HG02938 (cell line): Measurements from ENCODE around the gene KBTBD3.
"Not testable (repeated sequence)": the region's sequence is repeated elsewhere in the genome, so short reads cannot be mapped to it uniquely, and the experiment has no call there.

Experiments used
- ATAC-seq: cut with Tn5 transposase; IDR thresholded peaks from one replicate; pipeline ENCODE4 v1.9.1; 2021; ENCODE audit warnings: mild to moderate bottlenecking, moderate library complexity; ENCODE audit not compliant: unreplicated experiment

Gene KBTBD3

DNA sequence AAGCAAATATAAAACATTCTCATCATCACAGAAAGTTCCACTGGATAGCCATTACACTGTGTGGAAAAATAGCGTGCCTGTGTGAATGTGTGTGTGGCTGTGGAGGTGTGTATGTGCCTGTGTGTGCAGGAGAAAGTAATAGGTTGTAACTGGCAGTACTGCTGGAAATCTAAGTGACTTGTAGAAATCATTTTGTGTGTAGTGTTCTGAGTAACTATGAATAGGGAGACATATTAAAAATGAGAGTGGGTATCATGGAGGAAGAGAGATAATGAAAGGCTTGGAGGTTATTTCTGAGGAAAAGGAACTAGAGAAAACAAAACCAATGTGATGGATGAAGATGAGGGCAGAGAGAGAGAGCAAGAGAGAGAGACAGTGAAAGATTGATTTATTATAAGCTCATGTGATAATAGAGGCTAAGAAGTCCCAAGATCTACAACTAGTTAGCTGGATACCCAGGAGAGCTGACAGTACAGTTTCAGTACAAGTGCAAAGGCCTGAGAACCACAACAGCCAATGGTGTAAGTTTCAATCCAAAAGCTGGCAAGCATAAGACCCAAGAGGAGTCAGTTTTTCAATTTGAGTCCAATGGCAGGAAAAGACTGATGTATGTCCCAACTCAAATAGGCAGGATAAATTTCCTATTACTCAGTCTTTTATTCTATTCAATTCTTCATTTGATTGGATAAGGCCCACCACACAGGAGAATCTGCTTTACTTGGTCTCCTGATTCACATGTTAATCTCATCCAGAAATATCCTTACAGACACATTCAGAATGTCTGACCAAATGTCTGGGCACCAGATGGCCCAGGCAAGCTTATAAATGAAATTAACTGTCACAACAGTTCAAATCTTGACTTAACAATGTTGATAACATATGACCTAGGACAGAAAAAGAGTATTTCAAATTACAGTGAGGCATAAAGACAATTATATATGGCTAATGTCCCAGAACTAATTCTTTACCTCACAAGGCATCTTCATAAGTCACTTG is 14.9 kb downstream of the KBTBD3 start:
- no peak for ATAC-seq

DNA sequence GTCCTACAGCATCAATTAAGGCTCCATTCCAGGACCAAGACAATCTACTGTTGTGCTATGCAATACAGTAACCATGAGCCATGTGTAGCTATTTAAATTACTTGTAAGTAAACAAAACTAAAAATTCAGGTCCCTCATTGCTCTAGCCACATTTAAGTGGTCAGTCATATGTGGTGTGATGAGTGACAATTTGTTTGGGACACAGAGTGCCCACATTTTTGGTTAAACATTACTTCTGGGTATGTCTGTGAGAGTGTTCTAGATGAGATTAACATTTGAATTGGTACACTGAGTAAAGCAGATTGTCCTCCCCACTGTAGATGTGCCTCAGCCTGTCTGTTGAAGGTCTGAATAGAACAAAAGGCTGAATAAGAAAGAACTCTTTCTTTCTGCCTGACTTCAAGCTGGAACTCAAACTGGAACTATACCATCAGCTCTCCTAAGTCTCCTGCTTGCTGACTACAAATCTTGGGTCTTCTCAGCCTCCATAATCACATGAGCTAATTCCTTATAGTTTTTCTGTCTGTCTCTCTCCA is 15.8 kb downstream of the KBTBD3 start:
- no peak for ATAC-seq

DNA sequence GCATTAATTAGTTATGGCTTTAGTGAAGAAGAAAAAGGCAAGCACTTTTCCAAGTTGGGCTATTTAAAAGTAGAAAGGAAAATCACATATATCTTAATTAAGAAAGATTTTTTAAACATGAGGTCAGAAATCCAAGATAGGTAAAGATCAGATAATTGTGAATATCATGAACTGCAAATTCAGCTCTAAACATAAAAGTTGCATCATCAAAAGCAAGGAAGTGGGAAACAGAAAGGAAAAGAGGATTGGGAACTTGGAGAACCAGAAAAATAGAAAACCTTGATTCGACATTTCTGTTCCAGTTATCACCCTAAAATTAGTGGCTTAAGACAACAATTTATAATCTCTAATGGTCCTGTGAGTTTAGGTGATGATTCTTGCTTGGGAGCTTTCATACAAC is 17.5 kb downstream of the KBTBD3 start:
- no peak for ATAC-seq

DNA sequence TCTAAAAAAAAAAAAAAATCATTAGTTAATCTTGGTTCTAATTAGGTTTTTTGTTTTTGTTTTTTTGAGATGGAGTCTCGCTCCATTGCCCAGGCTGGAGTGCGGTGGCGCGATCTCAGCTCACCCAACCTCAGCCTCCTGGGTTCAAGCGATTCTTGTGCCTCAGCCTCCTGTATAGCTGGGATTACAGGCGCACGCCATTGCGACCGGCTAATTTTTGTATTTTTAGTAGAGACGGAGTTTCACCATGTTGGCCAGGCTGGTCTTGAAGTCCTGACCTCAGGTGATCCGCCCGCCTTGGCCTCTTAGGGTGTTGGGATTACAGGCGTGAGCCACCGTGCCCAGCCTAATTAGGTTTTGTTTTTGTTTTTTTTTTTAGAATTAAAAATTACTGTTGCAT is 18.8 kb downstream of the KBTBD3 start:
- ATAC-seq, result not testable (repeated sequence)

DNA sequence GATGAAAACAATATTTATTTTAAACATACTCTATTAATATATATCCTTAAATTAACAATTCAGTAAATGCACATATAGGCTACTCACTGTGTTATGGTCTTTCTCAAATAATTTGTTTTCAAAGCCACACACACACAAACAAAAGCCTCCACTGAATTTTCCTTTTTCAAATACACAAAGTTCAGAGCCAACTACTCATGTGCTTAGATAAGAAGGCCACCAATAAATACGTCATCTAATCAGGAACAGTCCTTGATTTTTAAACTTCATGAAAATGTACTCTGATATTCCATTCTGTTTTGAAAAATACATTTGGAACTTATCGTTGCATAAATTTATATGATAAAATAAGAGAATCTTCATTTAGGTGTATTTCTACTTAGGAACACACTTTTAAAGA is 26.0 kb downstream of the KBTBD3 start:
- ATAC-seq, result no peak

DNA sequence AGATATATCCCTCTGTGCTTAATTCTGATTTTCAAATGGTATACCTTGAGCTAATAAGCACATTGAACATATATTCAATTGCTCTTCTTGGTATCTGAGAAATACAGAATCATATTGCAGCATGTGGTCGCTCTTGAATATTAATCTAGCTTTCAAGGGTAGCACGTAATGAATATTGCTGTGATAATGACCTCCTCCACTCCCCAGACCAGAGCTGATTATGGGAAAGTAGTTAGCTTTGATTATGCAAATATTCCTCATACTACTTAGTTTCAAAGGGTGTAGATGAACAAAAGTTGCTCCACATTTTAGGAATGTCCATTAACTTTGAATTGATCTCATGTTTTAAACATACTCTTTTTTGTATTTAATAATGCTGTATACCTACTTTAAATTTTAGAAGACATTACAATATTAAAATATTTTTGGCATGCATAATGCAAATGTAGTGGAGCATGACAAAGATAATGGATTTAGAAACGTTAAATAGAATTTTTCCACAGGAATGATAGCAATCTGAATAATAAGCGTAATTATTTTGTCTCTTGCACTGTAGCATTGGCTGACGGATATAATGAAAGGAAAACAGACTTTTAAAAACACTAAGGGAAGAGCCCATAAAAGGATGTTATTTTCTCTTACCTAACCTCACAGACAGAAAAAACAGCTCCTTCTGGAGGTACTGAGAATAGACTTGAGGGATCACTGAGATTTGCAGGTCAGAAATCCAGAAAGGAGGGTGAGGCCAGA is 27.2 kb downstream of the KBTBD3 start:
- ATAC-seq, result no peak

DNA sequence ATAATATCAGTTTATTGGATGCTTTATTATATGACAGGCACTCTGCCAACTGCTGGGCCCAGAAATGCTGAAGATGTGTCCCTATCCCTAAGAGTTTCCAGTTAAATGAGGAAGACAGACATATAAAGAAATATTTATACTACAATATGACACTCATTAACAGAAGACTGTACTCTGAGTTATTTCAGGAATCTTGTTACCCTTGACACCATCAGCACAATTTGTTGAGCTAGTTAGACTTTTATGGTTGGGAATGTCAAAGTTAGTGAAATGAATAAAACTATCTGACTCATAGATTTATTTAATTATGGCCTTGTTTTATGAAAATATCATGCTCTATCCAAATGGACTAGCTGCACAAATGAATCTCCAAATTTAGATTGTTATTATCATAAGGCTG is 29.5 kb downstream of the KBTBD3 start:
- no peak for ATAC-seq

DNA sequence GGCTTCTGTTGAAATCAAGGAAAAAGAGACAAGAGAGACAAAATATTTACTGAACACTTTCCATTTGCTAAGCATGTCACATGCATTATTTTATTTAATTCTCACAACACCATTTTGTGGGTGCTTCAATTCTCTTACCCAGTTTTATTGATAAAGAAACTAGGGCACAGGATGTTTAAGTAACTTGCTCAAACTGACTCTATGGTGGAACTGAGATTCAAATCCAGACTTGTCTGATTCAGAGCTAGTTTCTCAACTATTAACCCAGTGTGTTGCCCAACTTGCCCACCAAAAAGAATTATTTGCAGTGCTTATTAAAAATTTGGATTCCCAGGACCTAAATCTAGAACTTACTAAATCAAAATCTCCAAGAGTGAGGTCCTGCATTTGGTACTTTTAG is 33.6 kb downstream of the KBTBD3 start:
- no peak for ATAC-seq

DNA sequence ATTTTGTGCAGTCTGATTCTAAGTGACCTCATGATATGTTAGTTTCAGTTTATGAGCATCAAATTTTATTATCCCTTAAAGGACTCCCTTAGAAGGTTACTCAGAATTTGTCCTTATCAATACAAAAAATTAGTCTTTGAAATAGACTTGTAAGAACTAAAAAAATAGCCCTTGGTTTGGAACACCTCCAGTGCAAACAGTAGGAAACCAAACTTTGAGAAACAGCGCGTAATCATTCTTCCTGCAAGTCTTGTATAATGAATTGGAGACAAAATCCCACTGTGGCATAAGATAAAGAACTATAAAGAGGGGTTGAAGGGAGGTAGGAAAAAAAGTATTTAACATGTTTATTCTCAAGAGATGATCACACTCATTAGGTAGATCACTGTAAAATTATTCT is 44.3 kb downstream of the KBTBD3 start:
- no peak for ATAC-seq

DNA sequence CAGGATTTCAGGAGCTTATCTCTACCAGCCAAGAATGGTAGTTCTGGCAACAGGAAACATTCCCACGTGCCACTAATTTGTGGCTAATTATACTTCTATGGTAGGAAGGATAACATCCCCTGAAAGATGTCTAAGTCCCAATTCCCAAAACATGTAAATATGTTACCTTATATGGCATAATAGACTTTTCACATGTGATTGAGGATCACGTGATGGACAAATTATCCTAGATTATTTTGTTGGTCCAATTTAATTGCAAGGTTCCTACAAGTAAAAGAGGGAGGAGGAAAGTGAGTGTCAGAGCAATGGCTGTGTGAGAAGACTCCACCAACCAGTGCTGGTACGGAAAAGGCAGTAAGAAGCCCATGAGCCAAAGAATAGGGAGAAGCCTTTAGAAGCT is 45.2 kb downstream of the KBTBD3 start:
- ATAC-seq, result no peak

DNA sequence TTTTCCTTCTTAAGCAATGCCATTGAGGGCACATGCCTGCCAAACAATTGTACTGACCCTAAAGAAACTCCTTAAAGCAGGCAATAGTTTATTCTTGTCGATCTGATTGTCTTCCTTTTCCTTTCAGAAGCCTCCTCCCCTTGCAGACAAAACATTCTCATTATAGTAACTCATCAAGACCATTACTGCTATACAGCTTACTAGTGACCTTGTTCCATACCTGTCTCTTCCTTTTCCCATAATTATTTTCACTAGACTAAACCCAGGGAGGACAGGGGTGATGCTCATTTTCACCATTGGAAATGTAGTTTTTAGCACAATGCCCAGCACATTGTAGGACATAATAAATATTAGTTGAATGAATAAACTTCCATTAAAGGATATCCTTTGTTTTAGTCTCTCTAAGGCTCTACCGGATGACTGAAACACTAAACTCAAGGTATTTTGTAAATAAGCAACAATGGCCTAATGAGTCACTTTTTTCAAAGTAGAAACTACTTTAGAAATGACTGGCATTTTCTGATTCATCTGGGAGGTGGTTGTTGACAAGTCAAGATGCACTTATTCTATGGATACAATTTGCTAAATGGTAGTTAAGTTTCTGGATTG is 45.8 kb downstream of the KBTBD3 start:
- ATAC-seq, result peak; percentile 64

DNA sequence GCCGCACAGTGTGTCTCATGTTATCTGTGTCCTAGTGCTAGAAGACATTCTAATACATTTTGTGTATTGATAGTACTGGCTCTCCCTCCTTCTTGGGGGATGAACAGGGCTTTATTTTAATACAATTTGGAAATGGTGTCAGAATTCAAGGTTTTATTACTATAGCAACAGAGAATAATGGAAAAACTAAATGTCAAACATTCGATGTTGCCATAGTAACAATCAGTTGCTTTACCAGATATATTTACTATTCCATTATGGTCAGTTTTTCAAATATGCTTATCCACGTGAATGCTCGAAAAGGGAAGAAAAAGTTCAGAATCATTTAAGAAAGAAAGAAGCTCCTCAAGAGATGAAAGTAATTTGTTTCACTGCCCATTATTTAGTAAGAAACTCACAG is 46.5 kb downstream of the KBTBD3 start:
- no peak for ATAC-seq

DNA sequence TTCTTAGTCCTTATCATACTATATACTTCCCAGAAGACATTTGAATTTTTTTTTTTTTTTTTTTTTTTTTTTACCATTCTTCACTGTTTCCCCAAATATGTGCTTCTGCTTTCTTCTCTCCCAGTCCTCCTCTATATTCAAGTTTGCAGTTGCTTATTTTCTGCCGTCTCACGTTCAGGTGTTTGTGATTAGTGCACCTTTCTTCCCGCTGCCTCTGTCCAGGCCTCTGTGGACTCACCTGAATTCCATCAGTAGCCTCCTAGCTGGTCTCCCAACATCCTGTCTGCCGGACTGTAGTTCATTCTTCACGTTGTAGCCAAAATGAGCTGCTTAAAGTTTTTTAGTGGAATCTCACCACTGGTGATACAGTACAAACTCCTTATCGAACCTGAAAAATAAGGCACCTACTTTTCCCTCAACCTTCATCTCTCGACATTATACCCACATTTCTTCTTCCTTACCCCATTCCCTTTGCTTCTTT is 54.3 kb downstream of the KBTBD3 start:
- ATAC-seq, result no peak

DNA sequence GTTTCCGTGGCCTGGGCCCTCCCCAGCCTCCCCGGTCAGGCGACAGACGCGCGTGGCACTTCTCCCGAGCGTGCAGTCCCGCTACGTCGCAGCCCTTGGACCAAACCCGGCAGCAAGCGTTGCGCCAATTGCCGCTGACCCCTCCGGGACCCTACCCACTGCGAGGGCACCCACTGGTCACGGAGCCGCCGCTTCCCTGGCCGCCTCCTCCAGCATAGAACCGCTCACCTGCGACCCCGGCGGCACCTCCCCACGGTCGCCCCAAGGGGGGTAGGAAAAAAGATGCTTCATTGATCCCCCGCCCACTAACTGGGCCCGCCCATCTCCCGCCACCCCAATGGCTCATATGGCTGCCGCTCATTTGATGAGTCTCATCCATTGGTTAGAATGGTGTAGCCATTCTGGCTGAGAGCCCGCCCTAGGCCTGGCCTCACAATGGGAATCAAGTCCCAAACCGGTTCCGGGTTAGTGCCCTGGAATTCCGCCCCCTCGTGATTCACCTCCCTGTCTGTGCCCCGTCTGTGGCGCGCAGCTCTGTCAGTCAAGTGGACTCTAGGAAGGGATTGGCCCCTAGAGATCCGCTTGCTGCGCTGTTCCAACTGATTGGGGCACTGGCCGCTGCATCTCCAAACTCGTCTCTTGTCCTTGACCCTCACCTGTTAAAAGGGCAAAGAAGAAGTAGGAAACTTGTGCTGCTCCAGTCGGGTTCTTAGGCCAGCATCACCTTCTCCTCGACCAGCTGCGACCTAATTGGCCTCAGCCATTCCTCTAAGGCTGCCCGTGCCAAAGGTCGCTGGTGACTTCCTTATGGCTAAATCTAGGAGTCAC is 55.0 kb downstream of the KBTBD3 start, which contains the start of gene MSANTD4:
Gene MSANTD4, minus strand, starts transcription at position 274 of the 828 bp plus-strand sequence. CDS start 11,323 bp downstream, outside the sequence.
- ATAC-seq, result peak; percentile 99

DNA sequence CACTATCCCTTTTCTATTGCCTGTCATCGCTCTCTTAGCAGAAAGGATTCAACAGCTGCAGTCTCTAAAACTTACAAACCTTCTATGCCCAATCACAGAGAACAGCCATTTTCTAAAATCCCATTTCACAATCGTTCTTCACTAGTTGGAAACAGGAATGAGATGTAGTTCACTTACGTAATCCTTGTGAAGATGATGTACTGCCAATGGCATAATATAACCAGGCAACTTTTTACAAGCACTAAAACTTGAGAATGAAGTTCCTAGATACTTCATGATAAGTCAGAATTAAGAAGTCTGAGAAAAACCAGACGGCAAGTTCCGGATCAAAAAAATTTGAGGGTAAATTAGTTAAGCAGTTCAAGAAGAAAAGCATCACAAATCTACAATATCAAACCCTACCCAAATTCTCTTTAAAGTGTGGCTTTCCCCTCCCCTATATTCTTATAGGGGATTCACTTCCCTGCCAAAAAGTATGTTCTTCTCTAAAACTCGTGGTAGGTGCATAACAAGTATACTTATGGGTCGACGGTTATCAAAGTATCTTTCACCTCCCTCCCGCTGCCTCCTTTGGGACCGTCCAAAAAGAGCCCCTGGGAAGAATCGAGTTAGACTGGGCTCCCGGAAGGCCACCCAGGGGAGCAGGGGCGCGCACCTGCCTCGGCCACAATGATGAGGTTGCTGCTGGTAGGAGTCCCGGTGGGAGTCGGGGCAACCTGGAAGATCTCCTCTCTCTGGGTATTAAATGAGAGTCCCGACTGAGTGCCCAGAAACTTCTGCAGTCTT is 55.8 kb downstream of the KBTBD3 start:
- peak; percentile 10 for ATAC-seq

DNA sequence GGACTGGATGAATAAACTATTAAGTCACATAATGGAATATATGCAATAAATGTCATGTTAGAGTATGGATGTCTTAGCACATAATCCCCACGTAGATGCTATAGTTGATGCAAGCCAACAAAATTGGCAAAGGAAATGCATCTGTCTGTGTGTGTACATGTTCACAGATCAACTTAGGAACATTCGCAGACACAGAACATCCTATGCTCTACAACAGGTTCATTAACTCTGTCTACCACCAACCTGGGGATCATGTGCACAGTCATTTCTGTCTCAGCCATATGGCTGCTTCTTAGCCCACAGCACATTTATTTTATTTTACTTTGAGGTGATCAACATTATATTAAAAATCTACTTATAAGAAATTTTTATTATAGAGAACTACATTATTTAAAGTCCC is 60.1 kb downstream of the KBTBD3 start:
- no peak for ATAC-seq

DNA sequence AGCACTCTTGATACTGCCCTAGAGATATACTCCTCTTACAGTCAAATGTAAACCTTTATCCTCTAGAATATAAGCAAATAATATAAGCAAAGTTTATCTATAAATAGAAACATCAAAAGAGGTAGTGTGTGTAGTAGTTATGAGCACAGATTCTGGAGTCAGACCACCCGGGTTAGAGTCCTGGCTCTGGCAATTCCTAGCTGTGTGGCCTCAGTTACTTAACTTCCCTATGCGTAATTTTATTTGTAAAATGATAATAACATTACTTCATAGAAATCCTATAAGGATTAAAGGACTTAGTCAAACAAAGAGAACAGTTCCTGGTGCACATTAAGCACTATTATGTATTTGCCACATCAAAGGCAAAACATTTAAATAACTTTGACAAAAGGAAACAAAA is 62.1 kb downstream of the KBTBD3 start:
- ATAC-seq, result no peak

DNA sequence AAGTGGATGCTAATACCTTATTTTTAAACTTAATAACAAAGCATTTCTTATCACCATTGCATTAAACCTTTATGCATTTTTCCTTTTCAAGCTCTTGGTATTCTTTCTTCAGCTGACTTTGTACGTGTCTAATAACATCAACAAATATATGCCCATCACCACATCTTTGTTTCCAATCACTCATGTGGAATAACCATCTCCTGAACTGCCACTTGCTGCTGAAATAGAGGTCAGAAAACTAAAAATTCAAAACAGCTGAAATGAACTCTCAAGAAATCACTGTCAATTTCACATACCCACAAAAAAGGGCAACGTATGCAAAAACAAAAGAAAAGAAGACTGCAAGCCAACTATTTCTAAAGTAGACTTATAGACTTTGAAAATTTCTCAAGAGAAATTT is 62.5 kb downstream of the KBTBD3 start:
- no peak for ATAC-seq

DNA sequence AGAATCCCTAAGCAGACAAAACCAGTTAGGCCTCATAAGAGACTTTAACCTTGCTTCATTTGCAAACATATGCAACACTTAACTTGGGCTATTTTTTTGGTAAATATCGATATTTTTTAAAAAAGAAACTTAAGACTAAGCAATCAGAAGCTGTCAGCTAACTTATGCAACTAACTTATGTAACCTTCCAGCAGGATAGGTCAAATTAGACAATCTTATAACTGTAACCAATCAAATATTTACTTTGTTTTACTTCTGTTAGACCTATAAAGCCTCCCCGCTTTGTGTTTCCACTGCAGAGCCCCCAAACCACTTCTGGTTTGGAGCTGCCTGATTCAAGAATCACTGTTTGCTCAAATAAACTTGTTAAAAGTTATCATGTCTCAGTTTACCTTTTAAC is 63.1 kb downstream of the KBTBD3 start:
- no peak for ATAC-seq
